ENCODE results near the gene CDHR3. TPM values are rescaled to one million over a fixed set of nuclear protein-coding genes. Genes with fewer than 3 reads are reported as not detected.
"Not testable (repeated sequence)": the region's sequence is repeated elsewhere in the genome, so short reads cannot be mapped to it uniquely, and the experiment has no call there.

The CDHR3 gene
- total RNA-seq, 1 donor from 2014 or later: 10.6 TPM

DNA sequence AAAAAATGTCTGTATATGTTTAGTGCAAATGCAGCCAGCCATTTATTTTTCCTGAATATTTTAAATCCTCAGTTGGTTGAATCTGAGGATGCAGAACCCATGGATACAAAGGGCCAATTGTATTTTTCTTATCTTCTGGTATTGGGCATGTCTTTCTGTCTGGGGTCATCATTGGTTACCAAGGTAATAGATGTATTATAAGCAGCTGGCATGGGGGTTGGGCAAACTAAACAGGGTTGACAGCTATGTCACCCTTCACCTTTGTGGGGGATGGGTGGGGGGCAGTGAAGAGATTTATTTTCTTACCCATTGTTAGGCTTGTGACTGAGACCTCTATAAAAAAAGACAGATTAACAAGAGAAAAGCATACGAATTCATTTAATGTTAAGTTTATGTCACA lies 38.8 kb downstream of the CDHR3 start:
- DNase-seq (ENCODE audit: low spot score): no peak
- H3K9me3 Mint-ChIP-seq (ENCODE audit: unreplicated experiment): no peaks in the 10 kb centered on the region
- H3K4me3 Mint-ChIP-seq (ENCODE audit: unreplicated experiment): no peak overlapping the region
- H3K36me3 Mint-ChIP-seq (ENCODE audit: low read depth, unreplicated experiment): peaks cover 11% of the 10 kb centered on the region
- no peak overlapping the region for H3K27ac Mint-ChIP-seq (ENCODE audit: unreplicated experiment)
- no peaks in the 10 kb centered on the region for H3K4me1 Mint-ChIP-seq (ENCODE audit: unreplicated experiment)
- H3K27me3 Mint-ChIP-seq (ENCODE audit: unreplicated experiment): peaks cover 5% of the 10 kb centered on the region
- TF ChIP-seq, protein P1, sequence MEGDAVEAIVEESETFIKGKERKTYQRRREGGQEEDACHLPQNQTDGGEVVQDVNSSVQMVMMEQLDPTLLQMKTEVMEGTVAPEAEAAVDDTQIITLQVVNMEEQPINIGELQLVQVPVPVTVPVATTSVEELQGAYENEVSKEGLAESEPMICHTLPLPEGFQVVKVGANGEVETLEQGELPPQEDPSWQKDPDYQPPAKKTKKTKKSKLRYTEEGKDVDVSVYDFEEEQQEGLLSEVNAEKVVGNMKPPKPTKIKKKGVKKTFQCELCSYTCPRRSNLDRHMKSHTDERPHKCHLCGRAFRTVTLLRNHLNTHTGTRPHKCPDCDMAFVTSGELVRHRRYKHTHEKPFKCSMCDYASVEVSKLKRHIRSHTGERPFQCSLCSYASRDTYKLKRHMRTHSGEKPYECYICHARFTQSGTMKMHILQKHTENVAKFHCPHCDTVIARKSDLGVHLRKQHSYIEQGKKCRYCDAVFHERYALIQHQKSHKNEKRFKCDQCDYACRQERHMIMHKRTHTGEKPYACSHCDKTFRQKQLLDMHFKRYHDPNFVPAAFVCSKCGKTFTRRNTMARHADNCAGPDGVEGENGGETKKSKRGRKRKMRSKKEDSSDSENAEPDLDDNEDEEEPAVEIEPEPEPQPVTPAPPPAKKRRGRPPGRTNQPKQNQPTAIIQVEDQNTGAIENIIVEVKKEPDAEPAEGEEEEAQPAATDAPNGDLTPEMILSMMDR (IDR thresholded peaks at IDR 0.05; ENCODE audit: unreplicated experiment): no peak

DNA sequence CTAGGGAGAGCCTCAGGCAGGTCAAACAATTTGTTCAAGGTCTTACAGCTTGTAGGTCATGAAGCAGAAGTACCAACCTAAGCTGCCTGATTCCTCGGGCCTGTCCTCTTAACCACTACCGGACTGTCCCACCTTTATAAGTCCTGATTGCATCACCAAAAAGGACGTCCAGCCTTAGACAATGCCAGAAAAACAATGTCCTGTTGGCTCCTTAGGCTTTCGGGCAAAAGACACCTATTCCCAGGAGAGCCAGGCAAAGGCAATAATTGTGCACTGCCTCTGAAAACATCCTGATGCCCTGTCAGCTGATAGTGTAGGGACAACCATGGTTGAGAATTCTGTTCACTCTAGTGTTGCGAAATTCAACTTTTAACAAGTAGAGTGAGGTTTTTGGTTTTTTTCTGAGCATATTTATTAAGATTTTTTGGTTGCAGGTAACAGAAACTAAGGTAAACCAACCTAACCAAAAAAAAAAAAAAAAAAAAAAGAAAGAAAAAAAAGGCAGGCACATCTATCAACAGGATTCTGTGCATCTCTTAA lies 40.5 kb downstream of the CDHR3 start:
- H3K4me3 Mint-ChIP-seq (ENCODE audit: unreplicated experiment): no peak overlapping the region
- no peak for DNase-seq (ENCODE audit: low spot score)
- H3K27ac Mint-ChIP-seq (ENCODE audit: unreplicated experiment): no peak overlapping the region
- TF ChIP-seq, protein P1 (IDR thresholded peaks at IDR 0.05; ENCODE audit: unreplicated experiment): no peak
- H3K27me3 Mint-ChIP-seq (ENCODE audit: unreplicated experiment): peaks cover 5% of the 10 kb centered on the region
- no peaks in the 10 kb centered on the region for H3K9me3 Mint-ChIP-seq (ENCODE audit: unreplicated experiment)
- H3K36me3 Mint-ChIP-seq (ENCODE audit: low read depth, unreplicated experiment): peaks cover 11% of the 10 kb centered on the region
- no peaks in the 10 kb centered on the region for H3K4me1 Mint-ChIP-seq (ENCODE audit: unreplicated experiment)

DNA sequence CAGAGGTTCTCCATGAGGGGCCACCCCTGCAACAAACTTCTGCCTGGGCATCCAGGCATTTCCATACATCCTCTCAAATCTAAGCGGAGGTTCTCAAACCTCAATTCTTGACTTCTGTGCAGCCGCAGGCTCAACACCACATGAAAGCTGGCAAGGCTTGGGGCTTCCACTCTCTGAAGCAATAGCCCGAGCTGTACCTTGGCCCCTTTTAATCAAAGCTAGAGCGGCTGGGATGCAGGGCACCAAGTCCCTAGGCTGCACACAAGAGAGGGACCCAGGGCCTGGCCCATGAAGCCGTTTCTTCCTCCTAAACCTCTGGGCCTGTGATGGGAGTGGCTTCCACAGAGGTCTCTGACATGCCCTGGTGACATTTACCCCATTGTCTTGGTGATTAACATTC lies 43.8 kb downstream of the CDHR3 start:
- DNase-seq (ENCODE audit: low spot score): no peak
- TF ChIP-seq, protein P1 (IDR thresholded peaks at IDR 0.05; ENCODE audit: unreplicated experiment): no peak
- Mint-ChIP-seq H3K4me1 (ENCODE audit: unreplicated experiment) (peaks cover 5% of the 10 kb centered on the region), H3K36me3 (ENCODE audit: low read depth, unreplicated experiment) (peaks cover 11% of the 10 kb centered on the region), H3K9me3 (ENCODE audit: unreplicated experiment) (no peaks in the 10 kb centered on the region), H3K4me3 (ENCODE audit: unreplicated experiment) (no peak overlapping the region), H3K27ac (ENCODE audit: unreplicated experiment) (no peak overlapping the region), H3K27me3 (ENCODE audit: unreplicated experiment) (peaks cover 8% of the 10 kb centered on the region)

DNA sequence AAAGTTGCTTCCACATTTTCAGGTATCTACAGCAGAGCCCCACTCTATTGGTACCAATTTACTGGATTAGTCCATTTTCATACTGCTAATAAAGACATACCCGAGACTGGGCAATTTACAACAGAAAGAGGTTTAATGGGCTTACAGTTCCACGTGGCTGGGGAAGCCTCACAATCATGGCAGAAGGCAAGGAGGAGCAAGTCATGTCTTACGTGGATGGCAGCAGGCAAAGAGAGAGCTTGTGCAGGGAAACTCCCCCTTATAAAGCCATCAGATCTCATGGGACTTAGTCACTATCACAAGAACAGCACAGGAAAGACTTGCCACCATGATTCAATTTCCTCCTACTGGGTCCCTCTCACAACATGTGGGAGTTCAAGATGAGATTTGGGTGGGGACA lies 44.7 kb downstream of the CDHR3 start:
- not testable (repeated sequence) for H3K27me3 Mint-ChIP-seq (ENCODE audit: unreplicated experiment); H3K4me1 Mint-ChIP-seq (ENCODE audit: unreplicated experiment); H3K9me3 Mint-ChIP-seq (ENCODE audit: unreplicated experiment); DNase-seq (ENCODE audit: low spot score); H3K4me3 Mint-ChIP-seq (ENCODE audit: unreplicated experiment); H3K27ac Mint-ChIP-seq (ENCODE audit: unreplicated experiment)
- H3K36me3 Mint-ChIP-seq (ENCODE audit: low read depth, unreplicated experiment): peaks cover 11% of the 10 kb centered on the region

DNA sequence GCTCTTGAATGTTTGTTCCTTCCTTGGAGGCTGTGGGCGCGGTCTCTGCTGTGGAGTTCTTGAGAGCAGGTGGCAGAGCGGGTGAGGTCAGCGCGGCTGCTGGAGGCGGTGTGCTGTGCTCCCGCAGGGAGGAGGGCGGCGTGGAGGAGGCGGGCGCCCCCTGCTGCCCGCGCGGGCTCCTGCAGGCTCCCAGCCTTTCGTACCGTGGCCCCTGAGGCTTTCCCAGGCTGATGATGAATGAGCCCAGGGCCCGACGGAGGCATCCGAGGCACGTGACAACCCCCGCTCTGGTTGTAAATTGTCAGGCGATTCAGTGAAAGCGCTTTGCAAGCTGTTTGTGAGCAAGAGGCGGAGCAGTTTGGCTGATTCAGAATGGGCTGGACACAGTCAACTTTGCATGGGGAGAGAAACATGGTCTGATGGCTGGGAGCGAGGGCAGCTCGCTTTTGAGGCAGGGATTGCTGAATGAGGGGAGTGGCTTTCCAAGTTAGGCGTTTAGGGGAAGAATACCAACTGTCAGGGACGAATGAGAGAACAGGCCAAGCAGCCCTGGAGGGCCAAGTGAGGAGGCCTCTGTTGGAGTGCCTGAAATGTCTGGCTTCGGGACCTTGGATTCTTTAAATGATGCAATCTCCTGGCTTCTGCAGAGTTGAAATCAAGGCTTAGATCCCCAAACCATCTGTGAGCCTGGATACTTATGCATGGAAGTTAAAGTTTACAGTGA lies 46.6 kb downstream of the CDHR3 start:
- peaks cover 5% of the 10 kb centered on the region for H3K4me1 Mint-ChIP-seq (ENCODE audit: unreplicated experiment)
- TF ChIP-seq, protein P1 (IDR thresholded peaks at IDR 0.05; ENCODE audit: unreplicated experiment): peak; percentile 94
- no peaks in the 10 kb centered on the region for H3K9me3 Mint-ChIP-seq (ENCODE audit: unreplicated experiment)
- H3K4me3 Mint-ChIP-seq (ENCODE audit: unreplicated experiment): peak overlapping the region; percentile 50
- DNase-seq (ENCODE audit: low spot score): peak; percentile 85
- H3K27ac Mint-ChIP-seq (ENCODE audit: unreplicated experiment): peak overlapping the region; percentile 21
- H3K27me3 Mint-ChIP-seq (ENCODE audit: unreplicated experiment): peaks cover 8% of the 10 kb centered on the region
- peaks cover 11% of the 10 kb centered on the region for H3K36me3 Mint-ChIP-seq (ENCODE audit: low read depth, unreplicated experiment)

Measured in endothelial cell (in vitro differentiated cells).